LNCAP (cell line): ENCODE data around the gene LEFTY2.

Source experiments
- CTCF ChIP-seq: fragments of 450-650 bp; IDR thresholded peaks from 2 replicates; pipeline ENCODE4 v1.5.1; 2017; ENCODE audit warnings: mild to moderate bottlenecking

Gene LEFTY2

DNA sequence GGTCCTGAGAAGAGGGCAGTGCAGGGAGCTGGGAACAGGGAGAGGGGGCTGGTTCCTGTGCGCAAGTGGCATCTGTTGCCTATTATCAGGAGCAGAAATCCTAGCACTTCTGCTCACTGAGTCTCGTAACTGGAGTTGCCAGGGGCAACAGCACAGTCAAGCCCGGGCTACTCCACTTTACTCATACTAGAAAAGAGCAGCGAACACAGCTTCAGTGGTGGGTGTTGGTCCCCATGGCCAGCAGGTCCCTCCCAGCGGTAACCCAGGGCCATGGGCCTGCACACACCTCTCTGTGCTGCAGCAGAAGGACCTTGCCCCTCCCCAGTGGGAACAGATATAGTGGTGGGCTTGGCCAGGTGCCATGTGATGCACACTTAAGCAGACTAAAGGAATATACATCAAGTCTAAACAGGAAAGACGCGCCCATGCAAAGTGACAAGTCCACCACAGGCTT is 25.5 kb downstream of the LEFTY2 start:
- no peak for TF ChIP-seq CTCF

DNA sequence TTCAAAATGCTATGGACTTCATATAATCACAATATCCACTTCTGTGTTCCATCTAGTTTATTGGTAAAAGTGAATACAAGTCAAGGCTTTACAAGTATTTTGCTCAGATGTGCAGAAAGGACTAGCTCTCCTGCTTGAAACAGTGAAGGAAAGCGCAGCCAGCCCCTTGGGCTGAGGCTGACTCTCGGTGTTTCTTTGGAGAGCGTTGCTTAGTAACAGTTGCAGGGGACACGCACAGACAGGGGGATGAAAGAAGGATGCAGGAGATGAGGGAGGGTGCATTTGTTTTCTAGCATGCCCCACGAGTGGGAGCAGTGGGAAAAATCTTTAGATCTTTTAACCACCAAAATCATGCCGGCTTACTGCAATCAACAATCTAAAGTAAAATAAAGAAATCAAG is 26.1 kb downstream of the LEFTY2 start:
- no peak for TF ChIP-seq CTCF

DNA sequence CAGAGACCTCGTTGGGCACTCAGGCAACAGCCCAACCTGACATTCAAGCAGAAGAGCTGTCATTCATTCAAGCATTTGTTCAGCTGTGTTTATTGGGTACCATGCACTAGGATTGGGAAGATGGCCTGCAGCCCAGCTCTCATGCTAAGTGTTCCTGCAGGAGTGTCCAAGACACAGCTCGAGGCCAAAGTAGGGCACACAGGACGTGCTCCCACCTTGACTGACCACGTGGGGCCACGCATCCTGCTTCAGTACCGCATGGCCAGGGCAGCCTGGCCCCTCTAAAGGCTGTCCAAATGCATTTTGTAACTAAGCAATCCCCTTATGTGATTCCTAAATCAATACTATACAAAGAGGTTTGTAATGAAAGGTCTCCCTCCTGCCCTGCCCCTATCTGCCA is 26.6 kb downstream of the LEFTY2 start:
- TF ChIP-seq CTCF, result no peak

- TF ChIP-seq CTCF, result peak; percentile 42
These were observed 29.6 kb downstream of the LEFTY2 start for GRCh38 chr1:225911191-225912130.

- TF ChIP-seq CTCF, result no peak
These were observed 31.5 kb downstream of the LEFTY2 start for GRCh38 chr1:225909477-225909876.

DNA sequence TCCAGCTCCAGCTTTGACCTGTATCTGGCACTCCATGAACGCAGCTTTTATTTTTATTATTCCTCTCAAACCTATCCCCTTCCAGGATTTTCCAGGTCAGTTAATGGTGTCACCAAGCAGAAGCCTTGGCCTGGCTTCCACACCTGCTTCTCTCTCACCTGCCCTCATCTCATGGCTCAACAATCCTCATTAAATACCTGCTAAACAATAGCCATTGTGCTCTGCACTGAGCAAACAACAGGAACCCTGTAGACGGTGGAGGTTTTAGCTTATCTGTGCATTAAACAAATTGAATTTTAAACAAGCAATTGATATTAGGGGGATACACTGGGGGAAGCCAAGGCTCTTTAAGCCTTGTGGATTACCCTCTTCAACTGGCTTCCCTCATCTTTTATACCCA is 32.2 kb downstream of the LEFTY2 start:
- no peak for TF ChIP-seq CTCF

DNA sequence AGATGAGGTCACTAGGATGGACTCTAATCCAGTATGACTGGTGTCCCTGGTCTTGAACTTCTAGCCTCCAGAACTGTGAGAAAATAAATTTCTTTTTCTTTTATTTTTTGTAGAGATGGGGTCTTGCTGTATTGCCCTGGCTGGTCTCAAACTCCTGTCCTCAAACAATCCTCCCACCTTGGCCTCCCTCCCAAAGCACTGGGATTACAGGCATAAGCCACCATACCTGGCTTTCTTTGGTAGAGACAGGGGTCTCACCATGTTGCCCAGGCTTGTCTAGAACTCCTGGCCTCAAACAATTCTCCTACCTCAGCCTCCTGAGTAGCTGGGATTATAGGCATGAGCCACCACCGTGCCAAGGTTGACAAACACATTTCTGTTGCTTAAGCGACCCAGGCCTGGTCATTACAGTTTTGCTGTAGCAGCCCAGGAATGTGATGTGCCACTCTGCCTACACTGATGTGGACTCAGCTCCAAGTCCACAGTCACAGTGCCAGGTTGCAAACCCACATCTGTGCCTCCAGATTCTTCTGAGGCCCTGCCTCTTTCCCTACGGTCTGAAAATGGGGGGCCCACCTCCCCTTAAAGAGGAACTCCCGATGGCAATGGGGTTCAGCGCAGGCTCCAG is 32.9 kb downstream of the LEFTY2 start:
- no peak for TF ChIP-seq CTCF
